Muscle of arm (tissue), 12 donors: Measurements from ENCODE around the gene HOOK2. TPM values are rescaled to one million over a fixed set of nuclear protein-coding genes. Genes with fewer than 3 reads are reported as not detected.
"Not testable (repeated sequence)": the region's sequence is repeated elsewhere in the genome, so short reads cannot be mapped to it uniquely, and the experiment has no call there.

Experiments
- DNase-seq: peaks from one replicate; pipeline ENCODE4 v3.0.0-alpha.2; 2013
- polyA plus RNA-seq, 12 donors: library from polyadenylated mRNA; unstranded; fragments of 120-200 nt; gene quantifications; one replicate each; pipeline ENCODE4 v1.2.1, GENCODE V29; 2013; ENCODE audit not compliant: insufficient read length in 12 of 12

The HOOK2 gene
- polyA plus RNA-seq, 12 donors = 12.4 to 78.3 (median 24.2) TPM; not detected in 1

DNA sequence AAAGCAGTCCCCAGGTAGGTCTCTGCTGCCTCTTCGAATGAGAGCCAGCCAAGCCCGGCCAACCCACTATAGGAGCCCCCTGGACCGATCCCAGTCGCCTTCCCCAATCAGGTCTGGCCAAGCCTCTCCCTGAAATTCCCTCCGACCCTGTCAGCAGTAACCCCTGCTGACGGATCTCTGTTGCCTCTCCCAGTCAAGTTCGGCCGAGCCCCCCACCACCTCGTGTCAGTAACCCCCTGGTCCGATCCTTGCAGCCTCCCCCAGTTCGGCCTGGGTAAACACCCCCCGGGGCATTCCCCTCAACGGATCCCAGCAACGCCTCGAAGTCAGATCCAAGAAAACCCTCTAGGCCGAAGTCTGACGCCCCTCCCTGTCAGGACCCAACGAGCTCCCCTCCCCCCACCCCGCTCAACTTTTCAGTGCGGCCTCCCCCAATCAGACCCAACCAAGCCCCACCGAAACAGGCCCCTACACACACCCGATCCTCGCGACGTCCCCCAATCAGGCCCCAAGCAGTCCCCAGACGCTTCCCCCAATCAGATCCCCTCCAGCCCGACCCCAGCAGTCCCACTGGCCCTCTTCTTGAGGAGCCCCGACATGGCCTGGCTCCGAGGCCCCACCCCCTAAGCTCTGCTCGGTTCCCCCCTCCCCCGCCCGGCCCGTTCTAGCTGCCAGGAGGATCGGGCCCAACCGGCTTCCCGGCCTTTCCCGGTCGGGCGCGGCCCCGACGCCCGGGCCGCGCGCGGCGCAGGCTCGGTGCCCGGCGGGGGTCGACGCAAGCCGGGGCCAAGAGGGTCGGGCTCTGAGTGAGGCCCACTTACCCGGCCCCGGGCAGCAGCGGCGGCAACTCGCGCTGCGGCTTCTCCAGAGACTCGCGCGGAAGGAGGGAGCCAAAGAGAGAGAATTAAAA is 53.4 kb downstream of the HOOK2 start:
- DNase-seq = peak; percentile 80

- peak; percentile 29 for DNase-seq
Observed at GRCh38 chr19:12720851-12721655, 54.3 kb downstream of the HOOK2 start.

DNA sequence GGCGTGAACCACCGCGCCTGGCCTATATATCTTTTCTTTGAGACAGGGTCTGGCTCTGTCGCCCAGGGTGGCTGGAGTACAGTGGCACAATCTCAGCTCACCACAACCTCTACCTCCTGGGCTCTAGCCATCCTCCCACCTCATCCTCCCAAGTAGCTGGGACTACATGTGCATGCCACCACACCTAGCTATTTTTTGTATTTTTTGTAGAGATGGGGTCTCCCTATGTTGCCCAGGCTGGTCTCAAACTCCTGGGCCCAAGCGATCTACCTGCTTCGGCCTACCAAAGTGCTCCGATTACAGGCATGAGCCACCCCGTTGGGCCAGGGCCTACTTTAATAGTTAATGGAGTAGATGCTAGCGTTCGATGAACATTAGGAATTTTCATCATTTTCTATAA is 55.1 kb downstream of the HOOK2 start:
- no peak for DNase-seq

- no peak for DNase-seq
Observed at GRCh38 chr19:12715929-12716328, 59.4 kb downstream of the HOOK2 start.

GRCh38 chr19:12715102-12715501 is 60.2 kb downstream of the HOOK2 start:
- no peak for DNase-seq

GRCh38 chr19:12713304-12713703 is 62.0 kb downstream of the HOOK2 start:
- not testable (repeated sequence) for DNase-seq

Other genes with a start within 250 kb of the HOOK2 start
- gene ZNF564, start 224.1 kb downstream of the HOOK2 start, polyA plus RNA-seq = 1 to 10 TPM in 11 of 12 donors, not detected in 1; 4.2 to 7.1 (median 5.8) TPM
- 1 to 10 TPM in 11 of 12 donors, not detected in 1; 2.1 to 4.9 (median 3.2) TPM for gene ZNF490, start 164.7 kb downstream of the HOOK2 start, polyA plus RNA-seq
- gene ZNF791, start 164.6 kb downstream of the HOOK2 start, polyA plus RNA-seq = 10 to 100 TPM; 11.9 to 92.2 (median 13.7) TPM
- 10 to 100 TPM in 11 of 12 donors, not detected in 1; 21.6 to 53.9 (median 26.4) TPM for gene MAN2B1, start 108.8 kb downstream of the HOOK2 start, polyA plus RNA-seq
- 10 to 100 TPM in 5 of 12 donors, 1 to 10 TPM in 6, not detected in 1; 6.7 to 16.7 (median 9.9) TPM for gene WDR83, start 108.7 kb downstream of the HOOK2 start, polyA plus RNA-seq
- gene DHPS, start 93.7 kb downstream of the HOOK2 start, polyA plus RNA-seq = 10 to 100 TPM in 11 of 12 donors, not detected in 1; 51.6 to 79.8 (median 62.6) TPM
- gene GNG14, start 87.6 kb downstream of the HOOK2 start, polyA plus RNA-seq = under 1 TPM in 2 of 12 donors, not detected in 10; 0.46 to 0.98 TPM
- gene FBXW9, start 78.9 kb downstream of the HOOK2 start, polyA plus RNA-seq = 1 to 10 TPM in 11 of 12 donors, not detected in 1; 2.4 to 6.3 (median 3.5) TPM
- 10 to 100 TPM in 11 of 12 donors, not detected in 1; 37.4 to 93.0 (median 51.3) TPM for gene TNPO2, start 51.6 kb downstream of the HOOK2 start, polyA plus RNA-seq
- 100 to 1,000 TPM in 11 of 12 donors, not detected in 1; 130 to 438 (median 158) TPM for gene TRIR, start 40.9 kb downstream of the HOOK2 start, polyA plus RNA-seq
- 10 to 100 TPM in 11 of 12 donors, not detected in 1; 36.1 to 51.0 (median 40.6) TPM for gene GET3, start 38.1 kb downstream of the HOOK2 start, polyA plus RNA-seq
- under 1 TPM in 4 of 12 donors, not detected in 8; 0.08 to 0.14 (median 0.11) TPM for gene BEST2, start 23.8 kb downstream of the HOOK2 start, polyA plus RNA-seq
- gene JUNB, start 15.9 kb upstream of the HOOK2 start, polyA plus RNA-seq = 100 to 1,000 TPM in 2 of 12 donors, 10 to 100 TPM in 9, not detected in 1; 18.0 to 187 (median 38.3) TPM
- 100 to 1,000 TPM in 11 of 12 donors, not detected in 1; 124 to 185 (median 148) TPM for gene PRDX2, start 26.2 kb upstream of the HOOK2 start, polyA plus RNA-seq
- 1 to 10 TPM in 10 of 12 donors, not detected in 2; 1.4 to 7.1 (median 4.2) TPM for gene THSD8, start 26.5 kb upstream of the HOOK2 start, polyA plus RNA-seq
- 10 to 100 TPM in 10 of 12 donors, not detected in 2; 13.3 to 25.6 (median 17.6) TPM for gene RNASEH2A, start 31.0 kb upstream of the HOOK2 start, polyA plus RNA-seq
- under 1 TPM in 1 of 12 donors, not detected in 11; 0.16 TPM for gene RTBDN, start 59.0 kb upstream of the HOOK2 start, polyA plus RNA-seq
- 10 to 100 TPM in 1 of 12 donors, under 1 TPM in 10, not detected in 1; 0.16 to 12.0 (median 0.62) TPM for gene MAST1, start 63.0 kb upstream of the HOOK2 start, polyA plus RNA-seq
- 10 to 100 TPM in 4 of 12 donors, 1 to 10 TPM in 7, not detected in 1; 6.4 to 18.1 (median 8.6) TPM for gene DNASE2, start 105.9 kb upstream of the HOOK2 start, polyA plus RNA-seq
- gene KLF1, start 111.6 kb upstream of the HOOK2 start, polyA plus RNA-seq = 1 to 10 TPM in 1 of 12 donors, under 1 TPM in 9, not detected in 2; 0.15 to 2.8 (median 0.43) TPM
- 10 to 100 TPM in 11 of 12 donors, not detected in 1; 15.0 to 33.8 (median 25.4) TPM for gene GCDH, start 115.6 kb upstream of the HOOK2 start, polyA plus RNA-seq
- gene SYCE2, start 143.7 kb upstream of the HOOK2 start, polyA plus RNA-seq = 1 to 10 TPM in 10 of 12 donors, not detected in 2; 2.1 to 4.5 (median 3.2) TPM
- 10 to 100 TPM in 11 of 12 donors, not detected in 1; 25.7 to 45.4 (median 34.4) TPM for gene FARSA, start 158.2 kb upstream of the HOOK2 start, polyA plus RNA-seq
- gene CALR, start 163.1 kb upstream of the HOOK2 start, polyA plus RNA-seq = 100 to 1,000 TPM; 312 to 584 (median 398) TPM
- 100 to 1,000 TPM in 9 of 12 donors, 10 to 100 TPM in 3; 80.3 to 659 (median 114) TPM for gene RAD23A, start 170.3 kb upstream of the HOOK2 start, polyA plus RNA-seq
- 10 to 100 TPM in 11 of 12 donors, not detected in 1; 31.9 to 47.7 (median 36.5) TPM for gene GADD45GIP1, start 181.7 kb upstream of the HOOK2 start, polyA plus RNA-seq
- gene DAND5, start 194.0 kb upstream of the HOOK2 start, polyA plus RNA-seq = under 1 TPM in 6 of 12 donors, not detected in 6; 0.12 to 0.23 (median 0.16) TPM
- 100 to 1,000 TPM in 8 of 12 donors, 10 to 100 TPM in 4; 73.2 to 280 (median 105) TPM for gene NFIX, start 219.9 kb upstream of the HOOK2 start, polyA plus RNA-seq